ENCODE measurements around the gene BCAN.

The BCAN gene

DNA sequence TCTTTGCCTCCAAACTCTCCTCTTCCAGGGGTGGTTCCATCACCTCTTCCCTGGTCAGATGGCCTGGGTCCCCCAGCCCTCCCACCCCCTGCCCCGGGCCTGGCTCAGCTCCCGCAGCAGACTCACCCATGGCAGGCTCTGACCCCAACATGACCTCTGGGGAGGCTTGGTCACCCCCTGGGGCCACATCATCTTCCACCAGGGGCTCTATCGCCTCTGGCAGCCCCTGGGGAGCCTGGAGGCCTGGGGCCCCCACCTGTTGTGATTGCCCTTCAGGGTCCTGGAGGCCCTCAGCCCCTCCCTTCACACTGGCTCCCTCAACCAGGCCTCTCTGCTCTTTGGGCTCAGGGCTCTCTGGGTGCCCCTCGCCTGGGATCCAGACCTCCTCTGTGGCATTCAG lies 28.9 kb downstream of the BCAN start:
- H3K4me3 ChIP-seq (ENCODE audit: low read depth, low read length), result no peak overlapping the region
- TF ChIP-seq, protein P1, sequence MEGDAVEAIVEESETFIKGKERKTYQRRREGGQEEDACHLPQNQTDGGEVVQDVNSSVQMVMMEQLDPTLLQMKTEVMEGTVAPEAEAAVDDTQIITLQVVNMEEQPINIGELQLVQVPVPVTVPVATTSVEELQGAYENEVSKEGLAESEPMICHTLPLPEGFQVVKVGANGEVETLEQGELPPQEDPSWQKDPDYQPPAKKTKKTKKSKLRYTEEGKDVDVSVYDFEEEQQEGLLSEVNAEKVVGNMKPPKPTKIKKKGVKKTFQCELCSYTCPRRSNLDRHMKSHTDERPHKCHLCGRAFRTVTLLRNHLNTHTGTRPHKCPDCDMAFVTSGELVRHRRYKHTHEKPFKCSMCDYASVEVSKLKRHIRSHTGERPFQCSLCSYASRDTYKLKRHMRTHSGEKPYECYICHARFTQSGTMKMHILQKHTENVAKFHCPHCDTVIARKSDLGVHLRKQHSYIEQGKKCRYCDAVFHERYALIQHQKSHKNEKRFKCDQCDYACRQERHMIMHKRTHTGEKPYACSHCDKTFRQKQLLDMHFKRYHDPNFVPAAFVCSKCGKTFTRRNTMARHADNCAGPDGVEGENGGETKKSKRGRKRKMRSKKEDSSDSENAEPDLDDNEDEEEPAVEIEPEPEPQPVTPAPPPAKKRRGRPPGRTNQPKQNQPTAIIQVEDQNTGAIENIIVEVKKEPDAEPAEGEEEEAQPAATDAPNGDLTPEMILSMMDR (IDR thresholded peaks at IDR 0.05; ENCODE audit: low read depth, low read length), result no peak

DNA sequence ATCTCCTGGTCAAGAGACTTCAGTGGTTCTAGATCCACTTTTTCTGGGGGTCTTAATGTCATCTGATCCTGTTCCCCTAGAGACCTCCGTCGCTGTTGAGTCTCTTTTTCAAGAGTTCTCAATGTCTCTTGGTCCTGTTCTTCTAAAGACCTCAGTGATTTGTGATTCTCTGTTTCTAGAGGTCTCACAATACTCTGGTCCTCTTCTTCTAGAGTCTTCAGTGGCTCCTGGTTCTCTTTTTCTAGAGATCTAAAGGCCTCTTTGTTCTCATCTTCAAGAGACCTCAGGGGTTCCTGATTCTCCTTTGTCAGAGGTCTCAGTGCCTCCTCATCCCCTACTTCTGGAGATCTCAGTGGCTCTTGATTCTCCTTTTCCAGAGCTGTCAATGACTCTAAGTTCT lies 29.9 kb downstream of the BCAN start:
- TF ChIP-seq, protein P1 (IDR thresholded peaks at IDR 0.05; ENCODE audit: low read depth, low read length), result no peak
- H3K4me3 ChIP-seq (ENCODE audit: low read depth, low read length), result no peak overlapping the region

DNA sequence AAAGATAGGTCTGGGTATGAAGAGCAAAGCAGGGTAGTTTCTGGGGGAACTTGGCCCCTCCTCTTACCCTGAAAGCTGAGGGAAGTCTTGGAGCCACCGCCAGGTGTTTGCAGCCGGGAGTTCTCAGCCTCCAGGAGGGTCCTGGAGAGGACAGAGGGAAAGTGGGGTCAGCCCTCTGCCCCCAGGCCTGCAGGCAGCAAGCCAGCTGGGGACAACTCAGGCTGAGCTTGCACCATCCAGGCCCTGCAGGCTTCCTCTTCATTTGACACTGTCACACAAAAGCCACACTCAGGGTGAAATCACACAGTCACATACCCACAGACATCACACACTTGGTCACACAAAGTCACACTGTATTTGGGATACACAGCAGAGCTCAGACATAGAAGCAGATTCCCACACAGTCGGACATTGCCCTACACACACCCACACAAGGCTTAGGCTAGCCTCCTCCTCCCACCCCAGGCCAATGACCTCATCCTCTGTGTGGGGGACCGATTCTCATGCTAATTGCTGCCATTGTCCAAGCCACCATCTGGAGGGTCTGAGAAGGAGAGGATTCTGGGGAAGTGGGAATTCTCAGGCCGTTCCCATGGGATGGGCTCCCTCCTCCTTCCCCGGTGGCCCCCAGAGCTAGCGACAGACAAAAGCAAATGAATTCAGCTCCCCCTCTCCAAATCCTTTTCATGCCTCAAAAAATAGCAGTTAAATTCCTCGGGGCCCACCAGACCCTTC lies 31.6 kb downstream of the BCAN start:
- no peak overlapping the region for H3K4me3 ChIP-seq (ENCODE audit: low read depth, low read length)
- TF ChIP-seq, protein P1 (IDR thresholded peaks at IDR 0.05; ENCODE audit: low read depth, low read length), result no peak

DNA sequence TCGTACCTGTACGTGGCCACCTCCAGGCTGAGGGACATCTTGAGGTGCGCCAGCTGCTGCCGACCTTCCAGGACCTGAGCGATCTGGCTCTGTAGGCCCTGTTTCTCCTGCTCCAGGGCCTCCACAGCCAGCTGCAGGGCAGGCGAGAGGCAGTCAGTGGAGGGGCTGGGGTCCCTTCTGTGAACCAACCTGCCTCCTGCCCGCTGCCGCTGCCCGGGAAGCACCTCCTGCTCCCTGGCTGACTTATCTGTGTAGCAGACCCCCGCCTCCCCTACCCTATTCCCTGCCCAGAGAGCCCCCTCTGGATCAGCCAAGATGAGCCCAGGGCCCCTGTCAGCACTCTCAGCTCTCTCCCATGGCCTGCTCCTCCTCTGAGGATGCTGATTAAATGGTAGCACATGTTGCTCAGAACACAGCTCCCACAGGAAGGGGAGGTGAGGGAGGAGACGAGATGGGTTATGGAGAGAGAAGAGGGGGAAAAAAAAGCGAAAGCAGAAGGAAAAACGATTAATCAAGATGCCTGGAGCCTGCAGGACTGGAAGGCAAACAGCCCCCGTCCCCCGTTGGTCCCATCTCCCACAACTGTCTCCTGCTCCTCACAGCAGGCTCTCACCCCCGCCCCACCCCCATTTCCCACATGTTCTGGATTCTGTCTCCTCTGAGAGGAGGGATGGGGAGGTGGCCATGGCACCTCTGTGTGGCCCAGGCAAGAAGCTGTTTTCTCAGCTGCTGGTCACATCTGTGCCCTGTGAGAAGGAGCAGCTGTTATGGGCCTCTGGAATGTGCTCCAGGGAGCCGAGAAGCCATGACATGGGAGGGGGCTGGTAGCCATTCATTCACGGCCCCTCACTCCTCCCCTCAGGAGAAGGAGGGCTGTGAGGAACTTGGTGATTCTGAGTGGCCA lies 33.5 kb downstream of the BCAN start:
- peak overlapping the region; percentile 65 for H3K4me3 ChIP-seq (ENCODE audit: low read depth, low read length)

DNA sequence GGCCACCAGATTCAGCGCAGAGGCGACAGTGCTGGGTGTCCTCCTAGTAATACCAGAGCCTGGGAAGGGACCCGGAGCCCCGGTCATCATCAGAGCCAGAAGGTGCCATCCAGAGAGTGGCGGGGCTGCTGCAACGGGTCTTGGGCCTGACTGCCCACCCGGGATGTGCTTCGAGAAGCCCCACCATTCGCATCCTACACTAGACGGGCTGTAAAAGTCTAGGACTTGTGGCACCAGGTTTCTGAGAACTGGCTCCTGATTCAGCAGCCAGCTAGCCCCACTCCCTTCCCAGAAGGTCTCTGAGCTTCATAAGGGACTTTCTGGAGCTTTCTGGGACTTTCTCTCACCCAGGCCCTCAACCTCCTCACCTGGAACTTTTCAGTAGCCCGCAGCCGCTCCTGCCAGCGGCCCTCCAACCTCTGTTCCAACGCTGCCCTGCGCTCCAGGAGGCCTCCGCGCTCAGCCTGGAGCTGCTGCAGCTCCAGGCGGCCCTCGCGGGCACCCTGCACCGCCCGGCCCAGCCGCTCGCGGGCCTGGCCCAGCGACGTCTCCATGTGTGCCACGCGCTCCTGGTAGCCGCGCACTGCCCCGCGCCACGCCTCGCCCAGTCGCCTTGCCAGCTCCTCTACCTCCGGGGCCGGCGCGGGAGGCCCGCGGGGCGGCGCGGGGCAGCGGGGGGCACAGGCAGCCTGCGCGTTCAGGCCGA lies 34.4 kb downstream of the BCAN start:
- TF ChIP-seq, protein P1 (IDR thresholded peaks at IDR 0.05; ENCODE audit: low read depth, low read length), result no peak
- H3K4me3 ChIP-seq (ENCODE audit: low read depth, low read length), result peak overlapping the region; percentile 65

More for the DNA sequence above, 33.5 kb downstream of the BCAN start:
- TF ChIP-seq, protein P1 (IDR thresholded peaks at IDR 0.05; ENCODE audit: low read depth, low read length), result no peak

DNA sequence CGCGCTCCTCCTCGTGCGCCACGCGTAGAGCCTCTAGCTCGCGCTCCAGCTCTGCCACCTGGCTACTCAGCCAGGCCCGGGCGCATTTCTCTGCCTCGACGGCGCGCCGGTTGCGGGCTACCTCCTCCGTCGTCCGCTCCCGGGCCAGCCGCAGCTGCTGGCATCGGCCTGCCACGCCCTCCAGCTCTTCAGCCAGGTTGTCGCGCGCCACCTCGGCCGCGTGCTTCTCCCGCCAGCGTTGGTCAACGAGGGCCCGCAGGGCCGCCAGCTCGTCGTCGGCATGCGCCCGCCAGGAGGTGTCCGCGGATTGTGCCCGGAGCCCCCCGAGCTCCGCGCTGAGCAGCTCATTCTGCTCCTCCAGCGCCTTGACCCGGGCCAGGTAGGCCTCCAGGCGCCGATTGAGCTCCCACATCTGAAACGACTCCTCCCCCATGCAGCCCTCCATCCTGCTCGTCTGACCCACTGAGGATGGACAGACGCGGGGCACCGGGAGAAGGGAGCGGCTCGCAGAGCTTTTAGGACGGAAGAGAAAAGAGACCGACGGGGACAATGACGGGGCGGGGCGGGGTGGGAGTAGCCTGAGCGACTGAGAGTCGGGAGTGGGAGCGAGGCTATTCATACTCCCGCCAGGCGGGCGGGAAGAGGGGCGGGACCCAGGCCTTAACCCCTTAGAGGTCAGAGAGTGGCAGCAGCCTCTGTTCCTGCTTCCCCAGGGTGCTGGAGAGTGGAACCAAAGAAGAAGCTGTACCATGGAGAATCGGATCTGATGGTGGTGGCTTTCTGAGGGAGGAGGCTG lies 35.1 kb downstream of the BCAN start, which contains the start of gene NES:
NES (minus strand) TSS at position 588 of the 796 bp plus-strand sequence; CDS start at position 445, 143 bp downstream.
- TF ChIP-seq, protein P1 (IDR thresholded peaks at IDR 0.05; ENCODE audit: low read depth, low read length), result no peak
- H3K4me3 ChIP-seq (ENCODE audit: low read depth, low read length), result peak within 1 kb of the TSS; percentile 65

All from WI38 (cell line).